ENCODE results near the gene TAF11L13. TPM values are rescaled to one million over a fixed set of nuclear protein-coding genes. Genes with fewer than 3 reads are reported as not detected.

Gene TAF11L13
- not detected for total RNA-seq

DNA sequence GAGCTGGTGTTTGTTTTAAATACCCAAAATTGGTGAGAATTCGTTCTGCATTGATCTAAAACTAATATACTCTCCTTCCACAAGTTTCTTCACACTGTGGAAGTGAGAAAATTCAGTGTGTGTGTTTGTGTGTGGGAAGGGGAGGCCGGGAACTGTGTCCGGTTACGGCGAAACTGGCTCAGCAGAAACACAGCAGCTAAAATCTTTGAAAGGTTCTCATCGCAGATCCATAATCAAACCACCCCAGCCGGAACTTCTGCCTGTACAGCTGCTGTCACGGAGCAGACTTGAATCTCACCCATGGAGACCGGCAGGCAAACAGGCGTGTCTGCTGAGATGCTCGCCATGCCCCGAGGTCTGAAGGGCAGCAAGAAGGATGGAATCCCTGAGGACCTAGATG is at the start of gene TAF11L13:
Gene TAF11L13, plus strand, starts transcription at position 301 of the 400 bp plus-strand sequence.

DNA sequence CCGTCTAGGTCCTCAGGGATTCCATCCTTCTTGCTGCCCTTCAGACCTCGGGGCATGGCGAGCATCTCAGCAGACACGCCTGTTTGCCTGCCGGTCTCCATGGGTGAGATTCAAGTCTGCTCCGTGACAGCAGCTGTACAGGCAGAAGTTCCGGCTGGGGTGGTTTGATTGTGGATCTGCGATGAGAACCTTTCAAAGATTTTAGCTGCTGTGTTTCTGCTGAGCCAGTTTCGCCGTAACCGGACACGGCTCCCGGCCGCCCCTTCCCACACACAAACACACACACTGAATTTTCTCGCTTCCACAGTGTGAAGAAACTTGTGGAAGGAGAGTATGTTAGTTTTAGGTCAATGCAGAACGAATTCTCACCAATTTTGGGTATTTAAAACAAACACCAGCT is 46.2 kb upstream of the TAF11L13 start, which contains the start of gene TAF11L7:
Gene TAF11L7, minus strand, starts transcription at position 101 of the 400 bp plus-strand sequence.

DNA sequence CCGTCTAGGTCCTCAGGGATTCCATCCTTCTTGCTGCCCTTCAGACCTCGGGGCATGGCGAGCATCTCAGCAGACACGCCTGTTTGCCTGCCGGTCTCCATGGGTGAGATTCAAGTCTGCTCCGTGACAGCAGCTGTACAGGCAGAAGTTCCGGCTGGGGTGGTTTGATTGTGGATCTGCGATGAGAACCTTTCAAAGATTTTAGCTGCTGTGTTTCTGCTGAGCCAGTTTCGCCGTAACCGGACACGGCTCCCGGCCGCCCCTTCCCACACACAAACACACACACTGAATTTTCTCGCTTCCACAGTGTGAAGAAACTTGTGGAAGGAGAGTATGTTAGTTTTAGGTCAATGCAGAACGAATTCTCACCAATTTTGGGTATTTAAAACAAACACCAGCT is 41.0 kb upstream of the TAF11L13 start, which contains the start of gene TAF11L8:
Gene TAF11L8, minus strand, starts transcription at position 101 of the 400 bp plus-strand sequence.

DNA sequence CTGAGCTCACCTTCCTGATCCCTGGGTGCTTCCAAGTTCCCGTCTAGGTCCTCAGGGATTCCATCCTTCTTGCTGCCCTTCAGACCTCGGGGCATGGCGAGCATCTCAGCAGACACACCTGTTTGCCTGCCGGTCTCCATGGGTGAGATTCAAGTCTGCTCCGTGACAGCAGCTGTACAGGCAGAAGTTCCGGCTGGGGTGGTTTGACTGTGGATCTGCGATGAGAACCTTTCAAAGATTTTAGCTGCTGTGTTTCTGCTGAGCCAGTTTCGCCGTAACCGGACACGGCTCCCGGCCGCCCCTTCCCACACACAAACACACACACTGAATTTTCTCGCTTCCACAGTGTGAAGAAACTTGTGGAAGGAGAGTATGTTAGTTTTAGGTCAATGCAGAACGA is 37.6 kb upstream of the TAF11L13 start, which contains the start of gene TAF11L9:
Gene TAF11L9, minus strand, starts transcription at position 140 of the 400 bp plus-strand sequence.

DNA sequence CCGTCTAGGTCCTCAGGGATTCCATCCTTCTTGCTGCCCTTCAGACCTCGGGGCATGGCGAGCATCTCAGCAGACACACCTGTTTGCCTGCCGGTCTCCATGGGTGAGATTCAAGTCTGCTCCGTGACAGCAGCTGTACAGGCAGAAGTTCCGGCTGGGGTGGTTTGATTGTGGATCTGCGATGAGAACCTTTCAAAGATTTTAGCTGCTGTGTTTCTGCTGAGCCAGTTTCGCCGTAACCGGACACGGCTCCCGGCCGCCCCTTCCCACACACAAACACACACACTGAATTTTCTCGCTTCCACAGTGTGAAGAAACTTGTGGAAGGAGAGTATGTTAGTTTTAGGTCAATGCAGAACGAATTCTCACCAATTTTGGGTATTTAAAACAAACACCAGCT is 34.2 kb upstream of the TAF11L13 start, which contains the start of gene TAF11L10:
Gene TAF11L10, minus strand, starts transcription at position 101 of the 400 bp plus-strand sequence.

DNA sequence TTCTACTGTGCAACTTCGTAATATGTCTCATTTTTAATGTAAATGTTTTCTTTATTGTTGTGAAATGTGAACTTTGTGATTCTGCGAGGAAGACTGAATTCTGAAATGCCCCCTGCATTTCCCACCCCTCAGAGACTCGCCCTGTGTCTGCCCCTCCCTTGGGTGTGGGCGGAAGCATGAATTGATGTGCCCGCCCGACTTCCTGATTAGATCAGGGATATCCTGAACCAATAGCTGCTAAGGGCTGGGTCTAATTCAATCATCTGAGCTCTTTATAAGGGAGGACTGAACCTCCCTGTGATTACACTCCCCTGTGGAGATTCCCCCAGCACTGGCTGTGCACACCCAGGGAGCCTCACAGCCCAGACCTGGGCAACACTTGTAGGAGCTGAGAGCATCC is 28.0 kb upstream of the TAF11L13 start, which contains the start of gene TAF11L11:
Gene TAF11L11, plus strand, starts transcription at position 304 of the 400 bp plus-strand sequence.

DNA sequence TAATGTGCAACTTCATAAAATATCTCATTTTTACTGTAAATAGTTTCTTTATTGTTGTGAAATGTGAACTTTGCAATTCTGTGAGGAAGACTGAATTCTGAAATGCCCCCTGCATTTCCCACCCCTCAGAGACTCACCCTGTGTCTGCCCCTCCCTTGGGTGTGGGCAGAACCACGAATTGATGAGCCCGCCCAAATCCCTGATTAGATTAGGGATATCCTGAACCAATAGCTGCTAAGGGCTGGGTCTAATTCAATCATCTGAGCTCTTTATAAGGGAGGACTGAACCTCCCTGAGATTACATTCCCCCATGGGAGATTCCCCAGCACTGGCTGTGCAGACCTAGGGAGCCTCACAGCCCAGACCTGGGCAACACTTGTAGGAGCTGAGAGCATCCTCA is 21.8 kb upstream of the TAF11L13 start, which contains the start of gene TAF11L12:
Gene TAF11L12, plus strand, starts transcription at position 301 of the 400 bp plus-strand sequence.

DNA sequence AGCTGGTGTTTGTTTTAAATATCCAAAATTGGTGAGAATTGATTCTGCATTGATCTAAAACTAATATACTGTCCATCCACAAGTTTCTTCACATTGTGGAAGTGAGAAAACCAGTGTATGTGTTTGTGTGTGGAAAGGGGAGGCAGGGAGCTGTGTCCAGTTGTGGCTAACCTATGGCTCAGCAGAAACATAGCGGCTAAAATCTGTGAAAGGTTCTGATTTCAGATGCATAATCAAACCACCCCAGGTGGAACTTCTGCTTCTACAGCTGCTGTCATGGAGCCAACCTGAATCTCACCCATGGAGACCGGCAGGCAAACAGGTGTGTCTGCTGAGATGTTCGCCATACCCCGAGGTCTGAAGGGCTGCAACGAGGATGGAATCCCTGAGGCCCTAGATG is 2.3 kb downstream of the TAF11L13 start, which contains the start of gene TAF11L14:
Gene TAF11L14, plus strand, starts transcription at position 301 of the 400 bp plus-strand sequence.

Small RNAs within 50 kb of the gene (small RNA-seq; reads per million reads assigned to genes)
- gene AC233724.1 (ENCODE audit: low replicate concordance), result not detected
- gene AC233724.12 (ENCODE audit: low replicate concordance), result not detected
- gene AC233724.2 (ENCODE audit: low replicate concordance), result not detected
- not detected for gene AC233724.3 (ENCODE audit: low replicate concordance)
- not detected for gene AC233724.4 (ENCODE audit: low replicate concordance)
- gene AC233724.6 (ENCODE audit: low replicate concordance), result not detected
- not detected for gene AC233724.7 (ENCODE audit: low replicate concordance)

Other genes starting within 250 kb of the TAF11L13 start
- 0.41 TPM for gene TAF11L2, start 133.9 kb upstream of the TAF11L13 start, total RNA-seq
- not detected for gene TAF11L3, start 113.7 kb upstream of the TAF11L13 start, total RNA-seq
- gene TAF11L4, start 110.3 kb upstream of the TAF11L13 start, total RNA-seq, result not detected
- not detected for gene TAF11L5, start 106.9 kb upstream of the TAF11L13 start, total RNA-seq
- gene TAF11L6, start 103.4 kb upstream of the TAF11L13 start, total RNA-seq, result not detected
- not detected for gene TAF11L7, start 46.3 kb upstream of the TAF11L13 start, total RNA-seq
- not detected for gene TAF11L8, start 41.1 kb upstream of the TAF11L13 start, total RNA-seq
- gene TAF11L9, start 37.7 kb upstream of the TAF11L13 start, total RNA-seq, result not detected
- gene TAF11L10, start 34.3 kb upstream of the TAF11L13 start, total RNA-seq, result not detected
- not detected for gene TAF11L11, start 27.9 kb upstream of the TAF11L13 start, total RNA-seq
- not detected for gene TAF11L12, start 21.7 kb upstream of the TAF11L13 start, total RNA-seq
- not detected for gene TAF11L14, start 2.4 kb downstream of the TAF11L13 start, total RNA-seq